Glomerular endothelial cell (primary cell): Measurements from ENCODE around the gene MYO1C. TPM values are rescaled to one million over a fixed set of nuclear protein-coding genes. Genes with fewer than 3 reads are reported as not detected.
"Not testable (repeated sequence)": the region's sequence is repeated elsewhere in the genome, so short reads cannot be mapped to it uniquely, and the experiment has no call there.

Experiments used
- DNase-seq: peaks from one replicate; pipeline ENCODE4 v3.0.0-alpha.2; 2011; ENCODE audit warnings: low read depth, low spot score; ENCODE audit errors: extremely low read depth
- total RNA-seq: library from RNA; depleted of rRNA; stranded (reverse); fragments of >200 nt; gene quantifications from 2 replicates; pipeline ENCODE4 v1.2.3, GENCODE V29; 2015

Gene MYO1C, protein sequence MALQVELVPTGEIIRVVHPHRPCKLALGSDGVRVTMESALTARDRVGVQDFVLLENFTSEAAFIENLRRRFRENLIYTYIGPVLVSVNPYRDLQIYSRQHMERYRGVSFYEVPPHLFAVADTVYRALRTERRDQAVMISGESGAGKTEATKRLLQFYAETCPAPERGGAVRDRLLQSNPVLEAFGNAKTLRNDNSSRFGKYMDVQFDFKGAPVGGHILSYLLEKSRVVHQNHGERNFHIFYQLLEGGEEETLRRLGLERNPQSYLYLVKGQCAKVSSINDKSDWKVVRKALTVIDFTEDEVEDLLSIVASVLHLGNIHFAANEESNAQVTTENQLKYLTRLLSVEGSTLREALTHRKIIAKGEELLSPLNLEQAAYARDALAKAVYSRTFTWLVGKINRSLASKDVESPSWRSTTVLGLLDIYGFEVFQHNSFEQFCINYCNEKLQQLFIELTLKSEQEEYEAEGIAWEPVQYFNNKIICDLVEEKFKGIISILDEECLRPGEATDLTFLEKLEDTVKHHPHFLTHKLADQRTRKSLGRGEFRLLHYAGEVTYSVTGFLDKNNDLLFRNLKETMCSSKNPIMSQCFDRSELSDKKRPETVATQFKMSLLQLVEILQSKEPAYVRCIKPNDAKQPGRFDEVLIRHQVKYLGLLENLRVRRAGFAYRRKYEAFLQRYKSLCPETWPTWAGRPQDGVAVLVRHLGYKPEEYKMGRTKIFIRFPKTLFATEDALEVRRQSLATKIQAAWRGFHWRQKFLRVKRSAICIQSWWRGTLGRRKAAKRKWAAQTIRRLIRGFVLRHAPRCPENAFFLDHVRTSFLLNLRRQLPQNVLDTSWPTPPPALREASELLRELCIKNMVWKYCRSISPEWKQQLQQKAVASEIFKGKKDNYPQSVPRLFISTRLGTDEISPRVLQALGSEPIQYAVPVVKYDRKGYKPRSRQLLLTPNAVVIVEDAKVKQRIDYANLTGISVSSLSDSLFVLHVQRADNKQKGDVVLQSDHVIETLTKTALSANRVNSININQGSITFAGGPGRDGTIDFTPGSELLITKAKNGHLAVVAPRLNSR
- total RNA-seq: 173 and 196 TPM in 2 replicates

GRCh38 chr17:1492249-1493206 is at the start of gene MYO1C:
Gene MYO1C, minus strand, starts transcription at chr17:1492686. Its CDS starts 199 bp downstream, at chr17:1492487.
- no peak for DNase-seq

DNA sequence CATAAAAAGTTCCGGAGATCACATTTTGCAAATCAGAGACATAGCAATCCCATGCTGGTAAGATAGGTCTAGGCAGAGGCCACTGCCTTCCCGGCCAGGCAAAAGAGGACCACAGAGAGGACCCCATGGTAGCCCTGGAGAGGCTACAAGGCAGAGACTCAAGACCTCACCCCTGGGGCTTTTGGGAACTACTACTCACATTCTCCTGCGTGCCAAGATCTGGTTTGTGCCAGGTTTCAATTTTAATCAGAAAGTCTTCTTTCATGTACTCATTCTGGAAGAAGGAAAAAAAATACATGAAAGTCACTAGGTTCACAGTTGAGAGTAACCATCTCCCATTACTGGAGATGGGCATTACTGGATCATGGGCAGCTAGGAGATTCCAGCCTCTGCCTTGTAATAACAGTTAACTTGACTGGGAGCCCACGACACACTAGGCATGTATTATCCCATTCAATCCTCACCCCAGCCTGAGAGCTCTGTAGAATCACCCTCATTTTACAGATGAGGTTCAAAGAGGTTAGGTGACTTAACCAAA is 49.0 kb upstream of the MYO1C start:
- no peak for DNase-seq

GRCh38 chr17:1539811-1540210 is 47.3 kb upstream of the MYO1C start:
- no peak for DNase-seq

DNA sequence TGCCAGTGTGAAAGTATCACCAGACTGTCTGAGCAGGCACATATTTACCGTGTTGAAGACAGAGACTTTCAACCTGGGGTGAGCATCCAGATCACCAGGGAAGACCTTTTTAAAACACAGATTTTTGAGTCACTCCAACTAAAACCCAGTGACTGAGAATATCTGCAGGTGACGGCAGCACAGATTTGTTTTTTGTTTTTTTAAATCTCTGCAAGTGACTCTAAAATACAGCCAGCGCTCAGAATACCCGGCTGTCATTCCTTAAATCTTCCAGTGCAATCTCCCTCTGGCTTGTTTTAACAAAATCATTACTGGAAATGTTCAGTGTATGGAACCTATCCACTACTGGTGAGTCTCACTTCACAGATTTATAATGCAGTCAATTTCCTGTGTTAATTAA is 43.3 kb upstream of the MYO1C start:
- DNase-seq: no peak

DNA sequence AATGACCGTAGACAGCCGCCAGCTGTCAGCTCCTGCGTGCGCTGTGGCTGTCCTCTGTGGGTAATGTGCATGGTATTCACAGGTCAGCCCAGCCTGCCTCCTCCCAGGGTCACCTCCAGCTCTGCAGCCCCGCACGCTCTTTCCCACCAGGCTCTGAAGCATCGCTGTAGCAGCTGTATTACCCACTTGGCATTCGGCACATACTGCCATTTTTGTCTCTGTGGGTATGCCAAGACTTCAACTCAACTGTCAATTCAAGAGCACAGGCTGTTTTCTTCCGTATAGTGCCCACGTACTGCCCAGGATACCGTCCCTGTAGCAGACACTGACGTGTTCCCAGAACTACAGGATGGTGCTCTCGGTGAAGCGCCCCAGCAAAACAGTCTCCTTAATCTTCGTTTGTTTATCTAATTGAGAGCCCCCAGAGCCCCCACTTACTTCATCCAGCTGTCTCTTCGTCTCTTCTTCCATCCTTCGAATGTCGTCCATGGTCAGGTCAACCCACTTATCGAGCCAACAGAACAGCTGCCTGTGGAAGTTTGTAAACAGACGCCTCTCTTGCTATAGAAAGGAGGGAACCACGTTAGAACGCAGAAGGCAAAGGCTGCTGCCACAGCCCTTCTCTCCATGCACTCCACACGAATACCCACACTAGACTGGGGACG is 41.3 kb upstream of the MYO1C start:
- no peak for DNase-seq

GRCh38 chr17:1532836-1533602 is 40.5 kb upstream of the MYO1C start:
- DNase-seq: no peak

DNA sequence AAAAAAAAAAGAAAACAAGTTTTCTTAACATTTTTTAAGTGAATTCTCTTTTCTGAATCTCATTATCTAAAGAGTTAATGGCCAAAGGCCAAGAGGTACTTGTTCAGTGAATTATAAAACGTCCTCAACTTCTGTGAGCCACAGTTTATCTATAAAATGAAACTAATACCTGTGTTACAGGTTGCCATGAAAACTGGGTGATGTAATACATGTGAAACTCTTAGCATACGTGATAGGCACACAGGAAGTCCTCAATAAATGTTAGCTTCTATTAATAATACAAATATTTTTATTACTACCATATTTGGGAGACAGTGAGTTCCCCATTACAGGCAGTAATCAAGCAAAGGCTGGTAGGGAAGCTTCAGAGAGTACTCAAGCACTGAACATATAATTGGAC is 37.4 kb upstream of the MYO1C start:
- no peak for DNase-seq

DNA sequence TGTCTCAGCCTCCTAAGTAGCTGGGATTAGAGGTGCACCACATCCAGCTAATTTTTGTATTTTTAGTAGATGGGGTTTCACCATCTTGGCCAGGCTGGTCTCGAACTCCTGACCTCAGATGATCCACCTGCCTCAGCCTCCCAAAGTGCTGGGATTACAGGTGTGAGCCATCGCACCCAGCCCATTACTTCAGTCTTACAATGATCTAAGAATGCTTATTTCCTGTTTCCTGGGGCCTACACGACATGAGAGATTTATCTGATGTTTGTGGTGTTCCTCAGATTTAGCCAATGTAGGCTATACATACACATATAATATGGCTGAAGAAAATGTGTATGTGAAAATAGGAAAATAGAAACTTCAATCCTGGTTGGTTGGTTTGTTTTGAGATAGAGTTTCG is 34.4 kb upstream of the MYO1C start:
- DNase-seq: not testable (repeated sequence)

DNA sequence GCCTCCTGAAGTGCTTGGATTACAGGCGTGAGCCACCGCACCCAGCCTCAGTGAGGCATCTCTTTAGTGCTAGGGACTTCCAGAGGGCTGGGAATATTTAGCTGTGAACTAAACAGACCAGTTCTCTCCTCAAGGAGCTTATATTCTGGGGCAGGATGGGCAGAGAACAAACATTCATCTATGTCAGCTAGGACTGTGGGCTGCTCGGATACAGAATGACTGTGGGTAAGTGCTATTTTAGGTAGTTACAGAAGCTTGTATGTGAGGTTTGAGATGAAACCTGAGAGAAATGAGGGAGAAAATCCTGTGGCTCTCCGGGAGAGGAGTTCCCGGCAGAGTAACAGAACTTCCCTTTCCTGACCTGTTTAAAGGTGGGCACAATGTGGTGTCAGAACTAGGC is 30.1 kb upstream of the MYO1C start:
- DNase-seq: no peak

DNA sequence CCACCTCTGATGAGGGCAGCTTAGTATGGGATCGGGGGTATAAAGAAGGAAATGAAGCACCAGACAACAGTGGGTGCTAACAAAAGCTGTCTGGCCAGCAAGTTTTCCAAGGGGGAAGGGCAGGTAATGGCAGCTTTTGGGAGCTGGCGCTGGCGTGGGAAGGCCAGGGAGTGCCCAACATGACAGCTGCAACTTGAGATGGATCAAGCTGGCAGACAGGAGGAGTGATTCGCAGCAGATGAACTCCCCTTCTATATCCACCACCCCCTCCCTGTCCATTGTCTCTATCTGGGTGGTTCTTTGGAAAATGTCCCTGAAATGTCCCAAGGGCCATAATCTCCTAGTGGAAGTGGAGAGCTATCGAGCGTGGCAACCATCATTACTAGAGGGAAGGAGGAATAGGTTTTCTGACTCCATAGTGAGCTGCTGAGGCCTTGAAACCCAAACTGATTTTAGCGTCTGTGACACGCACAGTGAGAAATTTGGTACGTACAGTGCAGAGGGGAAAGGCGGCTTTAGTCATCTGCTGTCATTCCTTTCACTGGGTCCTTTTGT is 28.7 kb upstream of the MYO1C start:
- DNase-seq: no peak

- DNase-seq: no peak
Observed at GRCh38 chr17:1519678-1520077, 27.2 kb upstream of the MYO1C start.

- no peak for DNase-seq
Observed at GRCh38 chr17:1518410-1518809, 25.9 kb upstream of the MYO1C start.

DNA sequence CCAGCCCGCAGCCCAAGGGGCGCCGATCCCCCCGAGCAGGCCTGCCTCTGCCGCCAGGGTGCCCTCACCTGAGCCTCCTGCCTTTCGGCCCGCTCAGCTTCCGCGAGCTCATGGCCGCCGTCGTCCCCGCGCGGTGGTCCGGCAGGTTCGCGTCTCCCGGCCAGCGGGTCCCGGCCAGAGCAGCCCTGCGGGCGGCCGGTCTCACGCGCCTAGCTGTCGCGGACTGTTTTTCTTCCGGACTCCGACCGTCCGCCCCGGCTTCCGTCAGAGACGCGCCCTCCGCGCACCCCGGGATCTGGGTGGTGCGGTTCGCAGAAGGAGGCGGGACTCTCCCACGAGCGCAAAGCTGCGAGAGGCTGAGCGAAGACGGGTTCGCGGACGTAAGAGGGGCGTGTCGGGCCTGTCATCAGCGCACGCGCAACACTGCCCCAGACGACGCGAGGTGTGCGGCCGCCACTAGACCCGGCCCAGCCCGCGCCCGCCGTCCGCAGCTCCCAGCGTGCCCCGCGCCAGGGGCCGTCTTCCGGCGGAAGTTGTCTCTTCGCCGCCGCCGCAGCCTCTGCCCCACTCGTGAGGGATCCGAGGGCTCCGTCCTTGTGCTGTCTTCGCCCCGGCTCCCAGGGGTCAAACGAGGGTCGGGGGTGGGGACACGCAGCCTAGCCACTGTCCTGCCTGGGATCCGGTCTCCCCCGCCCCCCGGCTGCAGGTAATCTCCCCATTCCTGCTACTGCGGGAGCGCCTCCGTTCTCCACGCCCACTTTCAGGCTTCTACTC is 24.1 kb upstream of the MYO1C start, which contains the start of gene INPP5K:
Gene INPP5K (minus strand): TSS at position 225 of the 774 bp plus-strand sequence. CDS start 113 bp downstream, at position 112.
- DNase-seq: peak; percentile 50

- DNase-seq: peak; percentile 80
Observed at GRCh38 chr17:1515640-1516387, 23.3 kb upstream of the MYO1C start.

- no peak for DNase-seq
Observed at GRCh38 chr17:1512351-1512750, 19.9 kb upstream of the MYO1C start.

DNA sequence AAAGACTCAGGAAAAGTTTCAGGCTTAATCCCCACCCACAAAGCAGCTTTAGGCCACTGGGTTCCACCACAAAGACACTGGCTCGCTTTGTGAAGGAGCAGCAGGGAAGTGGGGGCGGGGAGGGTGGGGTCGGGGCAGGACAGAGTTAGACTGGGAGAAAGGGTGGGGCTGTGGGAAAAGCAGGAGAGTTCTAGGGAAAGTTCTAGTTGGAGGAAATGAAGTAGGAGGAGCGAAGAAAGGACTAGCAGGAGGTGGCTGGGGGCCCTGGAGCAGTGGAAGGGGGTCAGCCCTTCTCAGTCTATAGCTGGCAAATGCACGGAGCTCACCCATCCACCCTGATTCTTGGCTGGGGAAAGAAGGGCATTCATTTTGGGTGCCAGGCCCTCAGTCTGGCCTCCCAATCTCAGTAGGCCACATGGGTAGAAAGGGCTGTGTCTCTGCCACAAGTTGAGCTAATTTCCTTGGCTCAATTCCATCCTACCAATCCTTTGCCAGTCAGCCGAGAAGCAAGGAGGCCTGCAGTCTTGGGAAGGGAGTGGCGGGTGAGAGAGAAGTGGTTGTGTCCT is 19.4 kb upstream of the MYO1C start:
- no peak for DNase-seq
